Measurements from ENCODE around the gene SPRED2. TPM values are rescaled to one million over a fixed set of nuclear protein-coding genes. Genes with fewer than 3 reads are reported as not detected.
A peak's percentile ranks its signal among the peaks of the same experiment; 100 is the strongest.

SPRED2 gene
- total and polyA plus RNA-seq, 8 donors = 6.4 to 23.3 (median 11.5) TPM

DNA sequence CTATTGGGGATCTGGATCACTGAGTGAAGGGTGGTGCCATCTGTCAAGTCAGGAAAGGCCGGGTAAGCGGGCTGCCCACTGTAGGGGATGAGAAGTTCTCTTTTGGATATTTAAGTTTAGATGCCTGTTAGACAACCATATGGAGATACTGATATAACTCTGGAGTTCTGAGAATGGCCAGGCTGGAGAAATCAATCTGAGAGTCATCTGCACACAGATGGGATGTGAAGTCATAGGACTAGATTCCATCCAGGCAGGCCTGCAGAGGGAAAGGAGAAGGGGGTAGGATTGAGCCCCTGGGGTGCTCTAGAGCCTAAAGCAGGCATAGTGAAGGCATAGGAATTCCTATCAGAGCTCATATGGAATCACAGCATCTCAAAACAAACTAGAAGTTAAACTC is 30.1 kb downstream of the SPRED2 start:
- Histone ChIP-seq H3K4me3 (no peak overlapping the region), H3K4me1 (peaks cover 36 to 60% (median 47%) of the 10 kb centered on the region in 4 donors), H3K27ac (peak overlapping the region in 2 of 5 donors; percentile 15 to 50), H3K27me3 (no peaks in the 10 kb centered on the region), H3K9me3 (no peaks in the 10 kb centered on the region), H3K36me3 (no peaks in the 10 kb centered on the region)
- no peak for DNase-seq
- intact Hi-C loops (cut with DNase I; ENCODE audit: low total_unique reads) = no loop called here
- WGBS, 5 donors = 70 to 92% (median 77%) methylated on average over 2 of the region's 2 CpGs
- no peak for TF ChIP-seq EP300 (IDR thresholded peaks at IDR 0.05)
- TF ChIP-seq POLR2A (IDR thresholded peaks at IDR 0.05) = no peak
- TF ChIP-seq POLR2AphosphoS5 (IDR thresholded peaks at IDR 0.05) = no peak
- TF ChIP-seq CTCF (IDR thresholded peaks at IDR 0.05) = no peak

GRCh38 chr2:65397122-65397521 is 35.3 kb downstream of the SPRED2 start:
- H3K36me3 ChIP-seq = no peaks in the 10 kb centered on the region
- no peaks in the 10 kb centered on the region for H3K9me3 ChIP-seq

DNA sequence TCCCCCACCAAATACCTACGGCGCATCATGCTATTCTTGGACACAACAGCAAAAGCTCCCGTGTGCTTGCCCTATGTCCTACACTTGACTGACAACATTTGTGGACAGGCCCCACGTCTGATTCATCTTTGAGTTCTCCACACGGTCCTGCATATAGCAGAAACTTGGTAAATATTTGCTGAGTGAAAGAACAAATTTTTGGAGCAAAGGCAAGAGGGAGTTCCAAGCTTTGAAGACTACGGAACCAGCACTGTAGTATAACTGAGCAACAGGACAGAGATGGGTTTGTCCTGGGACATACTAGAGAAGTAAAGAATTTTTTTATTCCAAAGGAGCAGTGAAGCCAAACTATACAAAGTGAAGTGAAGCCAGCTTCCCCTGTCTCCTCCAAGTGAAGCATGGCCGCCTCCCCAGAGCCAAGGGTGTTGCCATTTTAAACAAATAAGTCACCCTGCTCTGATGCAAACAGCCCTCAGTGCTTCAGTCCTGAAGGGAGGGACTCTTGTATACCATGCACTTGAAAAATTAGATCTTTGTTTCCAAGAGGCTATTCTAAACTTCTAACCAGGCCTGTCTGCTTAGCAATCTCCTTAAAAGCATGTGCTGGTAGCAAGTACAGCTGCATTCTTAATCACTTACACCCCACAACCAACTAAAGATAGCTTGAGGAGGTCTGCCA is 35.9 kb downstream of the SPRED2 start:
- Histone ChIP-seq H3K27me3 (no peaks in the 10 kb centered on the region), H3K36me3 (no peaks in the 10 kb centered on the region), H3K4me1 (peaks cover 26 to 44% (median 33%) of the 10 kb centered on the region in 4 donors), H3K27ac (peak overlapping the region; percentile 49 to 86 (median 72)), H3K4me3 (no peak overlapping the region), H3K9me3 (no peaks in the 10 kb centered on the region)
- intact Hi-C loops (cut with DNase I; ENCODE audit: low total_unique reads) = no loop called here
- TF ChIP-seq CTCF (IDR thresholded peaks at IDR 0.05) = no peak
- TF ChIP-seq POLR2A (IDR thresholded peaks at IDR 0.05) = no peak
- TF ChIP-seq POLR2AphosphoS5 (IDR thresholded peaks at IDR 0.05) = peak in 1 of 3 donors; percentile 18
- TF ChIP-seq EP300 (IDR thresholded peaks at IDR 0.05) = no peak
- WGBS, 5 donors = 27 to 46% (median 31%) methylated on average over 7 of the region's 7 CpGs
- peak; percentile 56 to 61 for DNase-seq

More at GRCh38 chr2:65397122-65397521, 35.3 kb downstream of the SPRED2 start:
- TF ChIP-seq POLR2A (IDR thresholded peaks at IDR 0.05) (no peak), EP300 (IDR thresholded peaks at IDR 0.05) (no peak), CTCF (IDR thresholded peaks at IDR 0.05) (no peak), POLR2AphosphoS5 (IDR thresholded peaks at IDR 0.05) (no peak)
- Histone ChIP-seq H3K4me3 (no peak overlapping the region), H3K4me1 (peaks cover 26 to 48% (median 38%) of the 10 kb centered on the region in 4 donors), H3K27ac (peak overlapping the region; percentile 49 to 86 (median 72)), H3K27me3 (no peaks in the 10 kb centered on the region)
- 49 to 78% (median 65%) methylated on average over 2 of the region's 2 CpGs for WGBS, 5 donors
- intact Hi-C loops (cut with DNase I; ENCODE audit: low total_unique reads) = no loop called here
- DNase-seq = no peak

GRCh38 chr2:65395621-65396347 is 36.6 kb downstream of the SPRED2 start:
- intact Hi-C loops (cut with DNase I; ENCODE audit: low total_unique reads) = no loop called here
- no peak for DNase-seq
- no peak for TF ChIP-seq CTCF (IDR thresholded peaks at IDR 0.05)
- no peak for TF ChIP-seq POLR2AphosphoS5 (IDR thresholded peaks at IDR 0.05)
- TF ChIP-seq POLR2A (IDR thresholded peaks at IDR 0.05) = no peak
- no peak for TF ChIP-seq EP300 (IDR thresholded peaks at IDR 0.05)
- H3K4me3 ChIP-seq = no peak overlapping the region
- WGBS, 5 donors = 65 to 81% (median 66%) methylated on average over 5 of the region's 5 CpGs
- H3K27ac ChIP-seq = peak overlapping the region; percentile 49 to 86 (median 72)
- H3K4me1 ChIP-seq = peaks cover 27 to 45% (median 31%) of the 10 kb centered on the region in 4 donors
- no peaks in the 10 kb centered on the region for H3K9me3 ChIP-seq
- H3K27me3 ChIP-seq = no peaks in the 10 kb centered on the region
- no peaks in the 10 kb centered on the region for H3K36me3 ChIP-seq

Data from stomach (tissue), 9 donors.